Activated T-cell treated with anti-CD3 and anti-CD28 coated beads, Interleukin-2, amount 50 U/mL, for 24 hours (primary cell): ENCODE data around the gene TGIF2.
"Not testable (repeated sequence)": the region's sequence is repeated elsewhere in the genome, so short reads cannot be mapped to it uniquely, and the experiment has no call there.

Experiments
- DNase-seq: peaks from one replicate; pipeline ENCODE4 v3.0.0-alpha.2; 2020
- H3K27ac Mint-ChIP-seq: 2 replicates; pipeline ENCODE4 v1.8.0; 2020; ENCODE audit warnings: mild to moderate bottlenecking, mixed read lengths
- H3K27me3 Mint-ChIP-seq: 2 replicates; pipeline ENCODE4 v1.8.0; 2020; ENCODE audit warnings: mixed read lengths
- H3K36me3 Mint-ChIP-seq: 2 replicates; pipeline ENCODE4 v1.8.0; 2020; ENCODE audit warnings: low read depth, mixed read lengths
- H3K4me1 Mint-ChIP-seq: 2 replicates; pipeline ENCODE4 v1.8.0; 2020; ENCODE audit warnings: low read depth, mixed read lengths
- H3K4me3 Mint-ChIP-seq: 2 replicates; pipeline ENCODE4 v1.8.0; 2020; ENCODE audit warnings: mild to moderate bottlenecking, moderate library complexity, mixed read lengths
- H3K9me3 Mint-ChIP-seq: 2 replicates; pipeline ENCODE4 v1.8.0; 2020; ENCODE audit warnings: mixed read lengths

TGIF2 gene

DNA sequence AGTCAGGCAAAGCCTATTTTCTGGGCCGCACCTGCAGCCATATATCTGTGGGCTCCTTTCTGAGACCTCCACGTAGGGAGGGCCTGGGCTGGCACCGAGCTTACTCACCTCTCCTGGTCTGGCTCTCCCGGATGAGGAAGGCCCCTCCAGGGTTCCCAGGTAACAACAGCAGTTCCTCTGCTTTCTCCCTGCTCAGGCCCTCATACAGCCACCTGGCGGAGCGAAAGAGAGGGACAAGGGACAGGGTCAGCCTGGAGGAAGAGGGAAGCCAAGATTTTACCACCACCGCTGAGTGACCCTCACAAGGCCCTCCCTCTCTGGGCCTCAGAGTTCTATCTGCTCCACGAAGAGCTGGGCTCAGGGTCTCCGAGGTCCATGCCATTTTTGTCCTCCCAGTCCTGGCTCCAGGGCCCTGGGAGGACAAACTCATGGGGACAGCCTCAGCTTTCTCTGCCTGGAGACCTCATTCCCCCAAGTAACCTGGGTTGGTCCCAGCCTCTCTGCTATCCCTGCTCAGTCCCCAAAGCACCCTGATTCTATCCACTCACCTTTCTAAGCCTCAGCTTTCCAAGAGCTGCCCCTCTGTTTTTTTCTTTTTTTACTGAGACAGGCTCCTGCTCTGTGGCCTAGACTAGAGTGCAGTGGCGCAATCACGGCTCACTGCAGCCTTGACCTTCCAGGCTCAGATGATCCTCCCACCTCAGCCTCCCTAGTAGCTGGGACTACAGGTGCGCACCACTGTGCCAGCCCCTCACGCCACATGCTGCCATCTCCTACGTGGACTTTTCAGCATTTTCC, 59.3 kb downstream of the TGIF2 start:
- Mint-ChIP-seq H3K9me3 (no peaks in the 10 kb centered on the region), H3K27ac (peak overlapping the region; percentile 95), H3K4me3 (no peak overlapping the region), H3K36me3 (peaks cover 92% of the 10 kb centered on the region), H3K4me1 (peaks cover 43% of the 10 kb centered on the region), H3K27me3 (no peaks in the 10 kb centered on the region)
- no peak for DNase-seq

DNA sequence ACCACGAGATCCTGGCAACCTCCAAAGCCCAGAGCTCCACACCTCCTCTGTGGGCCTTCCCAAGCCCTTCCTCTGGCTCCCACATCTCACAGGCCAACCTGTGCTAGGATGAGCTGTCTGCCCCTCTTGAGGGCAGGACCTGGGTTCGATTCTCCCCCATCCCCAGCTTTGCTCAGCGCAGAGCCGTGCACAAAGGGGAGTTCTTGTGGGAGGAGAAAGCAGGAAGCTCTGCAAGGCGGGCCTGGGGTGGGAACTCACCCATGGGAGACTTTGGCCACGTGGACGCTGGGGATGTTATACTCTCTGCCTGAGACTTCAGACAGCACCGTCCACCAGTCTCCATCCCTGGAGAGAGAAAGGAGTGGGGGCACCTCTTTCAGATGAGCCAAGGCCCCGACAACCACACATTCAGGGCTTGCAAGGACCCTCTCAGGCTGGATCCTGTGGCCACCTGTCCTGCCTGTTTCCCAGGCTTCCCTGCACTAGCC, 59.9 kb downstream of the TGIF2 start:
- peaks cover 37% of the 10 kb centered on the region for H3K4me1 Mint-ChIP-seq
- H3K4me3 Mint-ChIP-seq, result no peak overlapping the region
- no peaks in the 10 kb centered on the region for H3K27me3 Mint-ChIP-seq
- peaks cover 92% of the 10 kb centered on the region for H3K36me3 Mint-ChIP-seq
- DNase-seq, result no peak
- no peaks in the 10 kb centered on the region for H3K9me3 Mint-ChIP-seq
- H3K27ac Mint-ChIP-seq, result peak overlapping the region; percentile 95

DNA sequence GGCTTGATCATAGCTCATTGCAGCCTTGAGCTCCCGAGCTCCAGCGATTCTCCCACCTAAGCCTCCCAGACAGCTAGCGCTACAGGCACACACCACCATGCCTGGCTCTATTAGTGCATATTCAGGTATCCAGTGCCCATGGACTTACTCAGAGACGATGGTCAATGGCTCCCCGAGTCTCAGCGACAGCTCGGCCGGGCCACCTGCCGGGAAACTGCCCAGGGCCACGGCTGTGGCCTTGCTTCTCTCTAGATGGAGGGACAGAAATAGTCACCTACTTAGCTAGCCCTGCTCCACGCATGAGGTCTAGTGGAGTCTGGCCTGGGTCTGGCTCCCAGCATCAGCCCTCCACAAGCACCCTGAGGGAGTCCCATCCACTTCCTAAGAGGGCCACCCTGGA, 60.9 kb downstream of the TGIF2 start:
- Mint-ChIP-seq H3K4me3 (no peak overlapping the region), H3K9me3 (no peaks in the 10 kb centered on the region), H3K4me1 (peaks cover 37% of the 10 kb centered on the region), H3K36me3 (peaks cover 92% of the 10 kb centered on the region), H3K27ac (peak overlapping the region; percentile 86), H3K27me3 (no peaks in the 10 kb centered on the region)
- DNase-seq, result no peak

DNA sequence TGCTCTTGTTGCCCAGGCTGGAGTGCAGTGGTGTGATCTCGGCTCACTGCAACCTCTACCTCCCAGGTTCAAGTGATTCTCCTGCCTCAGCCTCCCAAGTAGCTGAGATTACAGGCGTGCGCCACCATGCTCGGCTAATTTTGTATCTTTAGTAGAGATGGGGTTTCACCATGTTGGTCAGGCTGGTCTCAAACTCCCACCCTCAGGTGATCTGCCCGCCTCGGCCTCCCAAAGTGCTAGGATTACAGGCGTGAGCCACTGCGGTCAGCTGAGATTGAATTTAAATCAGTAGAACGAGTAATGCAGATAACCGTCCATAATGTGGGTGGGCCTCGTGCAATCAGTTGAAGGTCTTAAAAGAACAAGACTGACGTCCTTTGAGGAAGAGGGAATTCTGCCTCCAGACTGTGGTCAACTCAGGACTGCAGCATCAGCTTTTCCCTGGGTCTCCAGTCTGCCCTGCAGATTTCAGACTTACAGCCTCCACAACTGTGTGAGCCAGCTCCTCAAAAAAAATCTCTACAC, 65.5 kb downstream of the TGIF2 start:
- peaks cover 35% of the 10 kb centered on the region for H3K4me1 Mint-ChIP-seq

DNA sequence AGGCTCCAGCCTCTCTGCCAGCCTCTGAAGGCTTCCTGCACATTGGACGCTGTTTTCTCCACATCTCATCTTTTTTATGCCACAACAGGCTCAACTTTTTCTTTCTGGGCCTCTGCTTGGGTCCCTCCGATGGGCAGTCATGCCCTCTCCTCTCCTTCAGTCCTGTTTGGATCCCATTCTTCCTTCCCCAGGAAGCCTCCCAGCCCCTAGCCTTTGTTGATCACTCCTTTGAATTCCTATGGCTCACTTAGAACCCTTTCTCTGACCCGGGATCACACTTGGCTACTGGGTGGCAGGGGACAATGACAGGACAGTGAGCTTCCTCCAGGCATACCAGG, 68.1 kb downstream of the TGIF2 start:
- Mint-ChIP-seq H3K27me3 (no peaks in the 10 kb centered on the region), H3K36me3 (peaks cover 87% of the 10 kb centered on the region), H3K9me3 (no peaks in the 10 kb centered on the region), H3K27ac (peak overlapping the region; percentile 90), H3K4me1 (peaks cover 52% of the 10 kb centered on the region), H3K4me3 (no peak overlapping the region)
- no peak for DNase-seq

More for the DNA sequence above, 65.5 kb downstream of the TGIF2 start:
- not testable (repeated sequence) for DNase-seq, H3K9me3 Mint-ChIP-seq, H3K27me3 Mint-ChIP-seq, H3K4me3 Mint-ChIP-seq
- Mint-ChIP-seq H3K27ac (peak overlapping the region; percentile 29), H3K36me3 (peaks cover 87% of the 10 kb centered on the region)

DNA sequence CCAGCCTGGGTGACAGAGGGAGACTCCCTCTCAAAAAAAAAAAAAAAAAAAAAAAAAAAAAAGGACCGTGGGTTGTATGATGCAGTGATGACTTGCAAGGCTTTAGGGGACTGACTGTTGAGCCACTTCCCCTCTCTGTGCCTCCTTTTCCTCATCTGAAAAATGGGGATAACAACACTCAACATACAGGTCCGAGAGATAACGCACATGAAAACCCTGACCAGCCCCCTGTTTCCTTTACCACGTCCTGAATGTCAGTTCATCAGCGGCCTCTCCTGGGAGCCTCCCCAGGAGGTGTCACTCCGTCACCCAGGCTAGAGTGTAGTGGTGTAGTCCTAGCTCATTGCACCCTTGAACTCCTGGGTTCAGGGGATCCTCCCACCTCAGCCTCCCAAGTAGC, 68.7 kb downstream of the TGIF2 start:
- no peak for DNase-seq
- no peaks in the 10 kb centered on the region for H3K9me3 Mint-ChIP-seq
- H3K27ac Mint-ChIP-seq, result peak overlapping the region; percentile 100
- peaks cover 81% of the 10 kb centered on the region for H3K36me3 Mint-ChIP-seq
- peak overlapping the region; percentile 92 for H3K4me3 Mint-ChIP-seq
- H3K4me1 Mint-ChIP-seq, result peaks cover 56% of the 10 kb centered on the region
- no peaks in the 10 kb centered on the region for H3K27me3 Mint-ChIP-seq
